GDM1 (cell line): Measurements from ENCODE around the gene SOX5.
"Not testable (repeated sequence)": the region's sequence is repeated elsewhere in the genome, so short reads cannot be mapped to it uniquely, and the experiment has no call there.

Experiments used
- DNase-seq: peaks from one replicate; lab custom pipeline; 2025; lab: John Stamatoyannopoulos, UW

SOX5 gene

DNA sequence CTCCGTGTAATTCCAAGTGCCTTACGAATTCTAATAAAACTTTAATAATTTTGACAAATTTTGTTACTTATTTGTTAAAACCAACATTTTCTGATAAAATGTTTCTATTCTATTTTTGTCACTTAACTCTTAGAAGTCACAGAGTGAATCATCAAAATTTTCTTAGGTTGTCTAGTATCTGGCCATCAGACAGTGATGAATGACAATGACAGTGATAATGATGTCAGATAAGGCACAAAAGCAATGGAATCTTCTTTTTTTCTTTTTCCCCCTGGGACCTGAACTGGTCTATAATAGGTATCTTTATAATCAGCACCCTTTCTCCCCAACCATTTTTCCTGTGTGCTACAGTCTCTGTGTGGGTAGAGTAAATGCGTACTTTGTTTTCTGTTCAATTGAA lies 407.3 kb downstream of the SOX5 start:
- no peak for DNase-seq

DNA sequence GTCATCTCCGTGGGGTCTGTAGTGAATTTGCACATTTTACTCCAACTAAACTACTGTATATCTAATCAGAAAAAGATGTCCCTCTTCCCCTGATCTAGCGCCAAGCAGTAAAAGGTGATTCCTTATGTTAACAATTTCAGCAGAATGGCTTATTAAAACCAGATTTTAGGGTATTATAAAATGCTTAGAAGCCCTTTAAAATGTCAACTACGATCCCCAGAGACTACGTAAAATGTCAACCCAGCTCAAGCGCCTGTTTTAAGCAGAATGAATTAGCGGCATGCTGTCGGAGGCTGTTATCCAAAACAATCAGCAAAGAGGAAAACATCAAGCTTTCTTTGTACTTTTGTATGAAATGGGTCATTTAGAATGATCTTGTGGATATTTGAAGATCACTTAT lies 408.9 kb downstream of the SOX5 start:
- no peak for DNase-seq

DNA sequence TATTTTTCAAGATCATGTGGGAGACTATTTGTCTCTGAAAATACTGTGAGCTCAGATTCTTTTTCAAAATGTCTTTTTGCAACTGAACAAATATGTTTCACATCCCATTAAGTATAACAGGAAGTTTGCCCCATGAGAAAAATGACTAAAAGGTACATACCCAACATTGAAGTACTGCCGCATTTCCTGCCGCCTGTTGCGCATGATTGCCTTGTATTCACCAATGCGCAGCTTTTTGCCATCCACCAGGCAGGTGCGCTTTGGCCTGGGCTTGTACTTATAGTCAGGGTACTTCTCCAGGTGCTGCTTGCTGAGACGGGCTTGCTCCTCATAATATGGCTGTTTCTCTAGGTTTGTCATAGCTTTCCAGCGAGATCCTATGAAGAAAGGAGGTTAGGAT lies 413.2 kb downstream of the SOX5 start:
- no peak for DNase-seq

DNA sequence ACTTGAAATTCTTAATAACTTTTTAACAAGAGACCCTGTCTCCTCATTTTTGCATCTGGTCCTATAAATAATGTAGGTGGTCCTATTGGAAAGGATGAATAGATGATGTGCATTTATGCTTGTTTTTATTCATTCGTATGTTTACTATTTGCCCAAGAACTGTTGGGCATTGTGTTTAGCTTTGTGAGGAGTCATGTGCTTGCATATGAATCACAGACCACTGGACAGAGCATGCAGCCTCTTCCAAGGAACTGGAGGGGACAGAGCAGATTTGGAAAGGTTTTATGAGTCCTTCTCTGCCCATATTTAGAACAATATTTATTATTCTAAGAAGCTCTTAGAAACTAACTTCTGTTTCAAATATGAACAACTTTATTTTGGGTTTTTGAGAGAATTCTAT lies 414.0 kb downstream of the SOX5 start:
- no peak for DNase-seq

DNA sequence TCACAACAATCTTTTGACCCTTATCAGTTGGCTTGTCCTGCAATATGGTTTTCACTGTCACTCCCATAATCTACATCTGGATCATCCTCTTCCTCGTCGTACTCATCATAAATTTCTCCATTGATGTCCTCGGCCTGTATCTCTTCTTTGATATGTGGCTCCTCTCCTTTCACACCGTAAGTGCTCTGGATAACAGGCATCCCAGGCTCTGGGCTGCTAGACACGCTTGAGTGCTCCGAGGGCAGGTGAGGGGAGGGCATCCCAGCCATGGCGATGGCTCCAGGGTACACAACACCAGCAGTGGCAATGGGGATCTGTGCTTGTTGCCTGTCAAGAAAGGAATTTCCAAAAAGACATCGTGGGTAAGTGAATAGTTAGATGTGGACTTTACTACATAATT lies 415.3 kb downstream of the SOX5 start:
- no peak for DNase-seq

DNA sequence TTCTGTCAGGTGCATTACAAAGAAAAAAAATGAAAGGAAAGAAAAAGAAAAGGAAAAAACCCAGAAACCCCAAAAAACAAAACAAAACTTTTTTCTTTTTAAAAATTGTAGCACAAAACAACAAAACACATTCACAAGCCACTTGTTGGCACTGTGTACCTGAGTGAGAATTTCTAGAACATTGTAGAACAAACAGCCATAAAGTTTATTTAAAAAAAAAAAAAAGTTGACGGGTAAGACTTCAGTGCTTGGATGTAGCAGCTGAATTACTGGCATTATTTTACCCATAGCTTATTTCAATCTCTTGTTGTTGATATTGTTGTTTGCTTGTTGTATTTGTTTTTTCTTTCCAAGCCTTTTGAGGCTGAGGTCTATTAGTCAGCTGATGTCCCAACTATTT lies 415.8 kb downstream of the SOX5 start:
- no peak for DNase-seq

DNA sequence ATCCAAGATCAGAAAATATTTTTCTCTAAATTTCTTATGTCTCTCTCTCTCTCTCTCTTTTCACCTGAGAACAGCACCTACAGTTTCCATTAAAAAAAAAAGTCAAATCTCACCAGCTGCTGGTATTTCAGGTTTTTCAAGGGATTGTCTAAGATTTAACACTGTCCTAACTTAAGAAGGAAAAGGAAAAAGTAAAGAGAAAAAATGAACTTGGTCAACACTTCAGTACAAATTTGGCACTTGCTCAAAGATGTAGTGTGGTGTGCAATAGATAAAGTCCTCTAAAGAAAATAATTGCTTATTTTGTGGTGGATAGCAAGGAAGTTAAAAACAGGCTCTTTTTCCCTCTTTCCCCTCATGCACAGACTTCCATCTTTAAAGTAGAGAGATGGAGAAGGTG lies 416.2 kb downstream of the SOX5 start:
- no peak for DNase-seq

DNA sequence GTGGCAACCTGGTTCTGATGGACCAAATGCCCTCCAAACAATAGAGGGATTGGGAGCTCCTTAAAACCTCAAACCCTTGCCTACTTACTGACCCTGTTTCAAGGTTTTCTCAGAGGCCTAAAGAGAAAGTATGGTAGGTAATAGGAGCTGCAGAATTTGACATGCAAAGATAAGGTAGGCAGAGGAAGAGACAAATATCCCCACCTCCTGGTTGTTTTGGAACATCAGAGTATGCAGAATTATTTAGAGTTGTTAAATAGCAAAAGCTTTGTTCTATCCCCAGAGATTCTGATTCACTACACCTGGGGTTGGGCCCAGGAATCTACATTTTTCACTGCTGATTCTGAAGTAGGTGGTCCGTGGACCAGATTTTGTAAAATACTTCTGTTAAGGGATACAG lies 421.2 kb downstream of the SOX5 start:
- no peak for DNase-seq

DNA sequence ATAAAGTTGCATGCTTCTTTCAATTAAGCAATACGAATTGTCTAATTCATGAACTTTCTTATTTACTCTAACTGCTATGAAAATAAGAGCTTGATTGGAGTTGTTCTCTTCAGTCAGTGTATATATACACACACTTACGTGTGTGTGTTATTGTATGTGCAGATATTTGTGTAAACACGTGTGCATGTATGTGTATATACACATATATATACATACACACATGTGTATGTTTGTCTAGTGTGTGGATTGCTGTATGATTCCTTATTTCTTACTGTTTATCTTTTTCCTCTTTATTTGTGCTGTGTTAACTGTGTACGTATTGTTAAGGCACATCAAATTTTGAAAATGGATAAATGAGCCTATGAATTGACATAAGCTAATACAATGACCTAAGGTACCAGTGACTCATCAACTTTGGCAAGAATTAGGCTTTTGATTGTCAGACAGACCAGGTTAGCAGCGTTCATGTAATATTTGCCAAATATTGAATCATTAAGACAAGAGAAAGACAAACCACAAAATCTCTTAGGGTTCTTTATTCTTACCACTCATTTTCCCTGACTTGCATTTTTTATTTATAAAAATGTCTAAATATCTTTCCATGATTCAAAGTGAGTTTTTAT lies 423.9 kb downstream of the SOX5 start:
- DNase-seq, result no peak

DNA sequence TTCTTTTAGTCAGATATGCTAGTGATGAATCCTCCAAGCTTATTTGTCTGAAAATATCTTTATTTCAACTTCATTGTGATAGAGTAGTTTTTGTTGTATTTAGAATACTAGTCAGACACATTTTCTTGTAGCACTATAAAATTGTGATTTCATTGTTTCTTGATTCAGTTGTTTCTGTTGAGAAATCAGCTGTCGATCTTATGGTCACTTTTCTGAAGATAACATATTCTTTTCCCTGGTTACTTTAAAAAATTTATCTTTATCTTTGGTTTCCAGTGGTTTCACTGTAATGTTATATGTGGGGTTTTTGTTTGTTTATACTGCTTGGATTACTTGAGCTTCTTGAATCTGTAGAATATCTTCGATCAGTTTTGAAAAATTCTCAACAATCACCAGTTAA lies 426.1 kb downstream of the SOX5 start:
- no peak for DNase-seq

DNA sequence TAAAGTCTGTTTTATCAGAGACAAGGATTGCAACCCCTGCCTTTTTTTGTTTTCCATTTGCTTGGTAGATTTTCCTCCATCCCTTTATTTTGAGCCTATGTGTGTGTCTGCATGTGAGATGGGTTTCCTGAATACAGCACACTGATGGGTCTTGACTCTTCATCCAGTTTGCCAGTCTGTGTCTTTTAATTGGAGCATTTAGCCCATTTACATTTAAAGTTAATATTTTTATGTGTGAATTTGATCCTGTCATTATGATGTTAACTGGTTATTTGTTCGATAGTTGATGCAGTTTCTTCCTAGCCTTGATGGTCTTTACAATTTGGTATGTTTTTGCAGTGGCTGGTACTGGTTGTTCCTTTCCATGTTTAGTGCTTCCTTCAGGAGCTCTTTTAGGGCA lies 430.0 kb downstream of the SOX5 start:
- DNase-seq, result not testable (repeated sequence)

DNA sequence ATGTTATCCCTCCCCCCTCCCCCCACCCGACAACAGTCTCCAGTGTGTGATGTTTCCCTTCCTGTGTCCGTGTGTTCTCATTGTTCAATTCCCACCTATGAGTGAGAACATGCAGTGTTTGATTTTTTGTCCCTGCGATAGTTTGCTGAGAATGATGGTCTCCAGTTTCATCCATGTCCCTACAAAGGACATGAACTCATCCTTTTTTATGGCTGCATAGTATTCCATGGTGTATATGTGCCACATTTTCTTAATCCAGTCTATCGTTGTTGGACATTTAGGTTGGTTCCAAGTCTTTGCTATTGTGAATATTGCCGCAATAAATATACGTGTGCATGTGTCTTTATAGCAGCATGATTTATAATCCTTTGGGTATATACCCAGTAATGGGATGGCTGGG lies 433.7 kb downstream of the SOX5 start:
- DNase-seq, result not testable (repeated sequence)

DNA sequence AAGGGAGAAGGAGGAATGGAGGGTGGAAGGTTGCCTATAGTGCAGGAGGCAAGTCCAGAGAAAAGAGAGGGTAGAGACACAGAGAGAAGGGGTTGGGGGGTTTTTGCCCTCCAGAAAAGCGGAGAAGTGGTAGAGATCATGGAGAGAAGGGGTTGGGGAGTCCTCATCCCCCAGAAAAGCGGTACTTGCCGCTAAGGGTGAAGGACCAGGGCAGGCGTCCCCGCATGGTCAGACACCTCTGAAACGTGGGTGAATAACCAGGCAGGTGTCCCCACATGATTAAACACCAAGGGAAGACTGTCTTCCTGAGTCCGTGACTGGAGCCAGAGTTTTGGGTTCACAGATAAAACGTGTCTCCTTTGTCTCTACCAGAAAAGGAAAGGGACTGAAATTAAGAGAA lies 439.0 kb downstream of the SOX5 start:
- DNase-seq, result no peak

DNA sequence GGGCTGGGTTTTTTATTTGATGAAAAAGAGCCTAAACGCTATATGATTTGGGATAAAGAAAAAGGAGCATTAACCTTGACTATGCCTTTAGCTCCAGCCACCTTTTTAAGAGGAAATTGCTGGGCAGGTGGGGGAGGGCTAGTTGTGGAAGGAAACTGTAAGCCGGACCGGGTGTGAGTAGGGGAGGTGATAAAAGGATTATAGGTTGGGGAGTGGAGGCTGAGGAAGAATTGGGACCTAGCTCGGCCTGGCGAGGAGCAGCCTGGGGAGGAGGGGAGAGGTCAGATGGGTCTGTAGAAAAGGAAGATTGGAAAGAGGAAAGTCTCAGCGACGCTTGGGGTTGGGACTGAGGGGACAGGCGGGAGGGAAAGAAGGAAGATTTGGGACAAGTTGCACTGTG lies 439.6 kb downstream of the SOX5 start:
- not testable (repeated sequence) for DNase-seq

DNA sequence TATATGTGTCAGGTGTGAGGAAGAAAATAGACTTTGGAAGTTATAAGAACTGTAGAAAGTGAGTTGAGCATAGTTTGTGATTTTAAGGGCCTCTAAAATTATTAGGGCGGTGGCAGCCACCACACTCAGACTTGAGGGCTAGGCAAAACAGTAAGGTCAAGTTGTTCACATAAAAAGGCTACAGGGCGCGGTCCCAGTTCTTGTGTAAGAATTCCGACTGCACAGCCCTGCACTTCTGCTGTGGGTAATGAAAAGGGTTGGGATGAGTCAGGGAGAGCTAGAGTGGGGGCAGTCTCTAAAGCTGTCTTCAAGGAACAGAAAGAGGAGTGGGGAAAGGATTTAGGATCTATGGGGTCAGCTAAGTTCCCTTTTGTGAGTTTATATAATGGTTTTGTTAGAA lies 441.7 kb downstream of the SOX5 start:
- DNase-seq, result not testable (repeated sequence)

DNA sequence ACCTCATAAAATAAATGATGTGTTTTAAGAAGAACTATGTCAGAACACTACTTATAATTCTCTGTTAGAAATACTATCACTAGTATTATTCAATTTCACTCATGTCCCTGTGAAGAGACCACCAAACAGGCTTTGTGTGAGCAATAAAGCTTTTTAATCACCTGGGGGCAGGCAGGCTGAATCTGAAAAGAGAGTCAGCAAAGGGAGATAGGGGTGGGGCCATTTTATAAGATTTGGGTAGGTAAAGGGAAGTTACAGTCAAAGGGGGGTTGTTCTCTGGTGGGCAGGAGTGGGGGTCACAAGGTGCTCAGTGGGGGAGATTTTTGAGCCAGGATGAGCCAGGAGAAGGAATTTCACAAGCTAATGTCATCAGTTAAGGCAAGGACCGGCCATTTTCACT lies 443.7 kb downstream of the SOX5 start:
- DNase-seq, result not testable (repeated sequence)

DNA sequence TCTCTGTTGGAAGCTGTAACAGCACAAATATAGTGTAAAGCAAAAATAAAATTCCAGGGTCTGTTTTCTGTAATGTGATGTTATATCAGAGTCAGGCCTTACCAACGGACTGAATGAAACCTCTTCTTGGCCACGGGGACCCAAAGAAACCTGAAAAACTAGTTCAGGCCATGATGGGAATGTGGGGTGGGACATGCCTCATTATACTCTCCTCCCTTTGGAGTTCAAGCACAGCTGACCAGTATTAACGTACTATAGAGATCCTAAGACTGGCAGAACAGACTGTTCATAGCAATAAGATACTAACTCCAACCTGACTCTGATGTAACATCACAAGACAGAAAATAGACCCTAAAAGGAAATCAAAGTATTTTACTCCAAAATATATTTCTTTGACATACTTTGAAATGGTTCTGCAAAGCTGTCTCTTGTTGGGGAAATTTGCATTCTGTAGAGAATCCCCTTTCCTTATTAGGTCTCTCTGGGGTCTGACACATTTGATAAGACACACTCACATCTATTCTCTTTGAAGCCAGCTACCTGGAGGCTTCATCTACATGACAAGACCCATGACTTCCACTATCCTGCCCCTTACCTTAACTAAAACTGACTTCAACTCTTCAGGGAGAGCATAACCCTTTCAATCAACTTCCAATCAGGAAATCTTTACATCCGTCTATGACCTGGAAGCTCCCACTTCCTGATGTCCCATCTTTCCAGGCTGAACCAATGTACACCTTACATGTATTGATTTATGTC lies 444.6 kb downstream of the SOX5 start:
- DNase-seq, result no peak

DNA sequence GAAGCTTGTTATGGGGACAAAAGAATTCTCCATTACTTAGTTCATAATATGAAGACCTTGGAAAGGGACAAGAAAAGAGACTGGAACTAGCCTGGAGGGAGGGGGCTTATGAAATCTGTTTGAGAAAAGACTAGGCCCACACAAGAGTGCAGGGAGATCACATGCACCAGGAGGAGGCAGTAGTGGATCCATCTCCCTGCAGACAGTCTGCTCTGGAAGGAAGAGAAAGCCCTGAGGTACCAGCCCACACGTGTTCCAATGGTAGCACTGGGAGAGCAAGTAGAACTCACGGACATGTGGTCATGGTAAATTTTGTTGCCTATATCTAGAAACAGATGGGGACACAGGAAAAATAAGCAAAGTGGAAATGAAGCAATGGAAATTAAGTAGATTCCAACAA lies 445.4 kb downstream of the SOX5 start:
- no peak for DNase-seq

DNA sequence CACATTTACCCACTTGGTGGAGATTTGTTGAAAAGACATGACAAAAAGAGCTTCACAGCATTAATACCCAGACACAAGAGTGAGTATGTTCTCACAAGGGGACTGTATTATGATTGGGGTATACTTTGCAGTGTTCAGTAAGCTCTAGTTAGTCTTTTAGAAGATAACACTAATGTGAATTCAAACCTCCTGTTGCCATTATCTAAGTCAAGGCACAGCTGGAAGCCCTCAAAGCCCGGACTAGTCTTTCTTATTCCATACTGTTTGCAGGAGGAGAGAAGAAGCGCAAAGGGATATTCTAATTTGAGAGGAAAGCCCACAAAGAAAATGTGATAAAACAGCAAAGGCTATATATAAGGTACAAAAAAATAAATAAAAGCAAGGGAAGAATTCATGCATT lies 445.9 kb downstream of the SOX5 start:
- no peak for DNase-seq

DNA sequence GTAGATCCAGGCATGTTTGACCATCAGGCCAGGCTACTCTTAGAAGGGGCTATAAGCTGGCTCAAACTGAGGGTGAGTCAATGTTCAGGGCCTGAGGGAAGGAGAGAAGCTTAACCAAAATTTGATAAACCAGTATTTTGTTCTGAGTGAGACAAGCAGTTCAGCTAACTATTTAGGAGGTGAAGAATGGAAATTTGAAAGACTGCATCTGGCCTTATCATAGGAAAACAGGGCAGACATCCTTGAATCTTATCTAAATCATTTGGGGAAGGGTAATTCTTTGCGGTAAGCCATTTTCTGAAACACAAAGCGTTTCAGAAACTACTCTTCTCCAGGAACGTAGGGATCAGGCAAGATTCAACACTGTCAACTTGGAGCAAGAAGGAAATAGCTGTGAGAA lies 447.2 kb downstream of the SOX5 start:
- DNase-seq, result no peak

DNA sequence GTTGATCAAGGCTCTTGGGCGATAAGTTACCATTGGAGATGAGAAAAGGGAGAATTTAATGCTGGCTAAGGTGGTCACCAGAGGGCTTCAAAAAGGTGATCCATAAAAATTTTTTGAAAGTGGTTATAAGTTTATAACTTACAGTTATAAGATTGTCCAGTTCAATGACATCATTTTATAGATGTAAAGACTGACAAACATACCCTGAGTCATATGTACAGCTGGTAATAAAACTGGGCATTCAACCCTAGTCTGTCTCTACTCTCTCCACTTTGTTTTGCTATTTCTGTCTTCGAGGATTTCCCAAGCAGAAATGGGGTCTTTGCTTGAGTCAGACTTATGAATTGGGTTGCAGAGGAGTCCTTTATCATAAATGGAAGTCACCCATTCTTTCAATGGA lies 454.0 kb downstream of the SOX5 start:
- DNase-seq, result no peak

DNA sequence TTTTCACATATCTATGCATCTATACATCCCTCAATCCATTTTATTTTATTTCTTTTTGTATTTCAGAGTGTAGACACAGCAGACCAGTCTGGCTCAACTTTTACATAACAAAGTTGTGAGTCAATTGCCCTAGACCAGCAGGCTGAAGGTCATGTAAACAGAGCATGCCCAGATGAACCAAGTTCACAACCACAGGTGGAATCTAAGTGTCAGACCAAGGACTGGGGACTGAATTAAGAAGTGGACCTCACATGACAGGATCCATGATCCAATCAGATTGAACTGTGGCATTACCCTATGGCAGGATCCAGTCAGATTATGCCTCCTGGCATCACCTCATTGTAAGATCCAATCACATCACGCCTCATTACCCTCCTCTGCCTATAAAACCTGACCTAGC lies 455.8 kb downstream of the SOX5 start:
- DNase-seq, result no peak

DNA sequence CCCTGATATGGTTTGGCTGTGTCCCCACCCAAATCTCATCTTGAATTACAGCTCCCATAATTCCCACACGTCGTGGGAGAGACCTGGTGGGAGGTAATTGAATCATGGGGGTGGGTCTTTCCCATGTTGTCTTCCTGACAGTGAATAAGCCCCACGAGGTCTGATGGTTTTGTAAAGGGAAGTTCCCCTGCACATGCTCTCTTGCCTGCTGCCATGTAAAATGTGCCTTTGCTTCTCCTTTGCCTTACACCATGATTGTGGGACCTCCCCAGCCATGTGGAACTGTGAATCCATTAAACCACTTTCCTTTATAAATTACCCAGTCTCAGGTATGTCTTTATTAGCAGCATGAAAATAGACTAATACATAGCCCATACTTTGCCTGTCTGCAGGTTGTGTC lies 458.4 kb downstream of the SOX5 start:
- not testable (repeated sequence) for DNase-seq

DNA sequence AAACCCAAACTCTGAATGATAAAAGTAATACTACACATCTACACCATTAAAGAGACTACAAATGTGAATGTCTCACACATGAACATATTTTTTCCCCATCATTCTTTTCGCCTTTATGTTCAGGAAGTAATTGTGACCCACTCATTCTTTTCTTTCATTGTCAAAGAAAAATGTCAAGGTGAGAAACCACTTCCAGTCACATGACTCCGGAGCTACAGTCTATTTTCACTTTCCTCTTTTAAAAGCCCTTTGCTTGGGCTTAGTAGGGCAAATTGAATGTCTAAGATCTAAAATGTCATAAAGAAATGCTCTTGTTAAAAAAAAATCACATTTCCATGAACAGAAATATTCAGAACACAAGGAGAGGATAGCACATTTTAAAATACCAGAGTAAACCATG lies 461.3 kb downstream of the SOX5 start:
- DNase-seq, result no peak
